ENCODE results near the gene CDH22.

The CDH22 gene

GRCh38 chr20:46264391-46265266, 43.7 kb downstream of the CDH22 start:
- no peak for DNase-seq

- no peak for DNase-seq
Measured at GRCh38 chr20:46261456-46262253, 46.6 kb downstream of the CDH22 start.

- no peak for DNase-seq
Measured at GRCh38 chr20:46260936-46261454, 47.3 kb downstream of the CDH22 start.

- DNase-seq: no peak
Measured at GRCh38 chr20:46260480-46260879, 47.8 kb downstream of the CDH22 start.

- no peak for DNase-seq
Measured at GRCh38 chr20:46259260-46259859, 48.9 kb downstream of the CDH22 start.

GRCh38 chr20:46257887-46258286, 50.4 kb downstream of the CDH22 start:
- no peak for DNase-seq

- DNase-seq: no peak
Measured at GRCh38 chr20:46256293-46256692, 52.0 kb downstream of the CDH22 start.

- no peak for DNase-seq
Measured at GRCh38 chr20:46255440-46256104, 52.7 kb downstream of the CDH22 start.

- DNase-seq: no peak
Measured at GRCh38 chr20:46253391-46253790, 54.9 kb downstream of the CDH22 start.

- DNase-seq: no peak
Measured at GRCh38 chr20:46252352-46253091, 55.8 kb downstream of the CDH22 start.

- DNase-seq: no peak
Measured at GRCh38 chr20:46251211-46251673, 57.1 kb downstream of the CDH22 start.

- DNase-seq: no peak
Measured at GRCh38 chr20:46250772-46251171, 57.5 kb downstream of the CDH22 start.

GRCh38 chr20:46249671-46250070, 58.6 kb downstream of the CDH22 start:
- no peak for DNase-seq

GRCh38 chr20:46246559-46246958, 61.7 kb downstream of the CDH22 start:
- no peak for DNase-seq

- DNase-seq: no peak
Measured at GRCh38 chr20:46243707-46244628, 64.3 kb downstream of the CDH22 start.

GRCh38 chr20:46242390-46242789, 65.9 kb downstream of the CDH22 start:
- no peak for DNase-seq

- no peak for DNase-seq
Measured at GRCh38 chr20:46240881-46241280, 67.4 kb downstream of the CDH22 start.

GRCh38 chr20:46240065-46240464, 68.2 kb downstream of the CDH22 start:
- DNase-seq: no peak

GRCh38 chr20:46237736-46238135, 70.6 kb downstream of the CDH22 start:
- DNase-seq: no peak

- no peak for DNase-seq
Measured at GRCh38 chr20:46237227-46237626, 71.1 kb downstream of the CDH22 start.

- no peak for DNase-seq
Measured at GRCh38 chr20:46235077-46235476, 73.2 kb downstream of the CDH22 start.

All from GDM1 (cell line).